Fibroblast of the aortic adventitia (primary cell): ENCODE measurements around the gene ASS1. TPM values are rescaled to one million over a fixed set of nuclear protein-coding genes. Genes with fewer than 3 reads are reported as not detected.

ENCODE experiments used
- DNase-seq: peaks from one replicate; pipeline ENCODE4 v3.0.0-alpha.2; 2010; ENCODE audit warnings: low read depth
- H3K4me3 ChIP-seq: 2 replicates; pipeline ENCODE4 v1.5.1; 2011; ENCODE audit warnings: low read depth, mild to moderate bottlenecking, control low read depth, low read length, moderate library complexity
- total RNA-seq: library from RNA; depleted of rRNA; stranded (reverse); fragments of >200 nt; gene quantifications from 2 replicates; pipeline ENCODE4 v1.2.3, GENCODE V29; 2012; ENCODE audit warnings: low replicate concordance
- TF ChIP-seq, protein P1 (sequence below): IDR thresholded peaks from 2 replicates; pipeline ENCODE4 v1.5.1; 2011; ENCODE audit warnings: mild to moderate bottlenecking, low read length, control low read depth, inconsistent platforms; ENCODE audit not compliant: insufficient read depth

ASS1 gene
- total RNA-seq, 1 donor: 73.1 TPM

DNA sequence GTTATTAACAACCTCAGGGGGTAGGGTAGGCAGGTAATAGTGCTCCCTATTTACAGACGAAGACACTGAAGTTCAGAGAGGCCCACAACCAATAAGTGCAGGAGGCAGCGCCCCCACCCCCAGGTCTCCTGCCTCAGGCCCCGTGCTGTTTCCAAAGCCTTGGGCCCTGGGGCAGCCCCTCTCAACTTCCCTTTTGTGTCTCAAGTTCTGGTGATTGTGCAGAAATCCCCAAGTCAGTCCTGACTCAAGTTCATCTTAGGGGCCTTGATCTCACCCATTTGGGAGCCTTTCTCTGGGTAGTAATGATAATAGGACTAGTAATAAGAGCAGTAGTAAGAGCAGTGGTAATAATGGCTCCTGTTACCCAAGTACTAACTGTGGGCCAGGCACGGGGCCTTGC lies 35.5 kb upstream of the ASS1 start:
- TF ChIP-seq, protein P1, sequence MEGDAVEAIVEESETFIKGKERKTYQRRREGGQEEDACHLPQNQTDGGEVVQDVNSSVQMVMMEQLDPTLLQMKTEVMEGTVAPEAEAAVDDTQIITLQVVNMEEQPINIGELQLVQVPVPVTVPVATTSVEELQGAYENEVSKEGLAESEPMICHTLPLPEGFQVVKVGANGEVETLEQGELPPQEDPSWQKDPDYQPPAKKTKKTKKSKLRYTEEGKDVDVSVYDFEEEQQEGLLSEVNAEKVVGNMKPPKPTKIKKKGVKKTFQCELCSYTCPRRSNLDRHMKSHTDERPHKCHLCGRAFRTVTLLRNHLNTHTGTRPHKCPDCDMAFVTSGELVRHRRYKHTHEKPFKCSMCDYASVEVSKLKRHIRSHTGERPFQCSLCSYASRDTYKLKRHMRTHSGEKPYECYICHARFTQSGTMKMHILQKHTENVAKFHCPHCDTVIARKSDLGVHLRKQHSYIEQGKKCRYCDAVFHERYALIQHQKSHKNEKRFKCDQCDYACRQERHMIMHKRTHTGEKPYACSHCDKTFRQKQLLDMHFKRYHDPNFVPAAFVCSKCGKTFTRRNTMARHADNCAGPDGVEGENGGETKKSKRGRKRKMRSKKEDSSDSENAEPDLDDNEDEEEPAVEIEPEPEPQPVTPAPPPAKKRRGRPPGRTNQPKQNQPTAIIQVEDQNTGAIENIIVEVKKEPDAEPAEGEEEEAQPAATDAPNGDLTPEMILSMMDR: no peak
- no peak overlapping the region for H3K4me3 ChIP-seq
- no peak for DNase-seq

DNA sequence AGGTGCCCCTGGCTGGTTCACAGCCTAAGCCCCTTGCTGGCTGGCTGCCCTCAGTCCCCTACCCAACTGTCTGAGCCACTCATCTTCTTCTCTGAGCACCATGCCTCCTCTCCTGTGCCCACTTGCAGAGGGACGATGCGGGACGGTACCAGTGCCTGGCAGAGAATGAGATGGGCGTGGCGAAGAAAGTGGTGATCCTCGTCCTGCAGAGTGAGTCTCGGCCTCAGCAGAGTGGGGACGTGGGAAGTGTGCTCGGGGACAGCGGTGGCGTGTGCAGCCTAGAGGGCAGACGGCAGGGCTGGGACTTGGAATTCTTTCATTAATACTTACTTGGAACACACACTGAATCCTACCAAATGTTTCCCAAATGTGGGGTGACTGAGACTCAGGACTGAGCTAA lies 34.3 kb upstream of the ASS1 start:
- DNase-seq: no peak
- H3K4me3 ChIP-seq: no peak overlapping the region
- TF ChIP-seq, protein P1: no peak

DNA sequence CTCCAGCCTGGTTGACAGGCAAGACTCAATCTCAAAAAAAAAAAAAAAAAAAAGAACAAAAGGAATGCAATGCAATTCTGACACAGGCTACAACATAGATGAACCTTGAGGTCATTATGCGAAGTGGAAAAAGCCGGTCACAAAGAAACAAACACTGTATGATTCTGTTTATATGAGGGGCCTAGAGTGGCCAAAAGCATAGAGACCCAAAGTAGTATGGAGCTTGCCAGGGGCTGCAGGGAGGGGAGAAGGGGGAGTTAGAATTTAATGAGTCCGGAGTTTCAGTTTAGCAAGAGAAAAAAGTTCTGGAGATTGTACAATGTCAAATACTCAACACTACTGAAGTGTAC lies 33.2 kb upstream of the ASS1 start:
- DNase-seq: no peak
- TF ChIP-seq, protein P1: no peak
- H3K4me3 ChIP-seq: no peak overlapping the region

DNA sequence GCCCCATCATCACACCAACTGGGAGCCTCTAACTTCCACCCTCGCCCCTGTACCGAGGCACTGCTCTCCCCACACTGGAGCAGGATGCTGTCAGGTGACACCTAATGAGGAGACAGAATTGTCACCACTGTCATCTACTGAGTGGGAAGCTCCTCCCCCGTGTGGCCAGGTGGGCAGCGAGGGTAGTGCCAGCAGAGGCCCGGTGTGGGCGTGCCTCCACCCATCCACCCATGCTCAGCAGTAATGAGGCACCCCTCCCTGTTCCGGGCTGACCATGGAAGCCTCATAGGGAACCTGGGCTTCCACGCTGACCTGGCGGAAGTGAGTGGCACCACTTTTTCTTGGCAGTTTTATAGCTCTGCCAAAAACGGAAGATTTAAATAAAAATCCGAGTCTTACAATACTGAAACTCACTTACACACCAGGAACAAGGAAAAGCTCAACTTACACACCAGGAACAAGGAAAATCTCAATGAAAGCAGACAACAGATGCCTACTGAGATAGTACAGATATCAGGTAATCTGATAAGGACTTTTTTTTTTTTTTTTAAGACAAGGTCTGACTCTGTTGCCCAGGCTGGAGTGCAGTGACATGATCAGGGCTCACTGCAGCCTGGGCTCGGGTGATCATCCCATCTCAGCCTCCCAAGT lies 30.6 kb upstream of the ASS1 start:
- no peak for DNase-seq
- TF ChIP-seq, protein P1: no peak
- no peak overlapping the region for H3K4me3 ChIP-seq

DNA sequence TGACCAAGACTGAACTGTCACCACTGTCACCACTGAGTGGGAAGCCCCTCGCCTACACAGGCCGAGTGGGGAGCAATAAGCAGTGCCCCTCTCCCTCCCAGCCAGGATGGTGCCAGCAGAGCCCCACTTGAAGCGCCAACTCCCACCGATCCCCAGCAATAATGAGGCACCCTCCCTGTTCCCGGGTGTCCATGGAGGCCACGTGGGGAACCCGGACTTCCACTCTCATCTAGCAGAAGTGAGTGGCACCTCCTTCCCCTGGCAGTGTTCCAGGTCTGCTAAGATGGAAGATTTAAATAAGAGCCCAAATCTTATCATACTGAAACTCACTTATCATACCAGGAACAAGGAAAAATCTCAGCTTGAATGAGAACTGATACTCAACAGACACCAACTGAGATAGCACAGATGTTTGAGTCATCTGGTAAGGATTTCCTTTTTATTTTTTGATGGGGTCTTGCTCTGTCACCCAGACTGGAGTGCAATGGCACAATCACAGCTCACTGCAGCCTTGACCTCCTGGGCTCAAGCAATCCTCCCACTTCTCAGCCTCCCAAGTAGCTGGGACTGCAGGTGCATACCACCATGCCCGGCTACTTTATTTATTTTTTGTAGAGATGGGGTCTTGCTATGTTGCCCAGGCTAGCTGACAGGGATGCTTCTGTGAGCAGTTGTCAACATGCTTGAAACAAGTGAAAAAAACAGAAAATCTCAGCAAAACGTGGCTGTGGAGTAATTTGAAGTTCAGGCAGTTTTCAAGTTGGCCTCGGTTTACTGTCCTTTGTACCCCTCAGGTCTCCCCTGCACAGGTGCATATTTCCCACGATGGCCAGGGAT lies 29.6 kb upstream of the ASS1 start:
- H3K4me3 ChIP-seq: no peak overlapping the region
- TF ChIP-seq, protein P1: no peak
- DNase-seq: peak; percentile 4

DNA sequence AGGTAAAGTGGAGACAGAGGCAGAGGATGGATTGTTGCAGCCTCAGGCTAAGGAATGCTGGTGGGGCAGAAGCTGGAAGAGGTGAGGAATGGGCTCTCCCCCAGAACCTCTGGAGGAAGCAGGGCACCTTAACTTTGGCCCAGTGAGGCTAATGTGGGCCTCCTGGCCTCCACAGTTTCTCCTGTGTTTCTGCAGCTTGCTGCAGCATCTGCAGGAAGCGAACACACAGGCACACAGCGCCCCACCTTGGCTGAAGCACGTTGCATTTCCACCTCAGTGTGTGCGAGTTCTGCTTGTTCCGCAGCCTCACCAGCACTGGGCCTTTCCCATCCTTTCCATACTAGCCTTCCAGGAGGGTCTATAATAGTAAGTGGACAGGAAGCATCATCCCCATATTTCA lies 27.2 kb upstream of the ASS1 start:
- no peak overlapping the region for H3K4me3 ChIP-seq
- no peak for DNase-seq
- TF ChIP-seq, protein P1: no peak
